ENCODE data around the gene CCDC70. TPM values are rescaled to one million over a fixed set of nuclear protein-coding genes. Genes with fewer than 3 reads are reported as not detected.
A peak's percentile ranks its signal among the peaks of the same experiment; 100 is the strongest.

CCDC70 gene
- total RNA-seq, 4 donors from 2014 or later, result not detected

GRCh38 chr13:51849145-51850101, 12.3 kb upstream of the CCDC70 start:
- ATAC-seq, result no peak
- no peaks in the 10 kb centered on the region for H3K36me3 ChIP-seq
- peaks cover 0 to 6% (median 0%) of the 10 kb centered on the region in 3 donors for H3K4me1 ChIP-seq
- H3K4me3 ChIP-seq, result no peak overlapping the region
- WGBS, 2 donors (ENCODE audit: low coverage in 1 of 2), result 55 to 75% methylated on average over 5 to 8 of the region's 21 CpGs
- H3K27me3 ChIP-seq, result no peaks in the 10 kb centered on the region
- TF ChIP-seq POLR2AphosphoS5 (IDR thresholded peaks at IDR 0.05) (no peak), POLR2A (IDR thresholded peaks at IDR 0.05) (no peak), EP300 (IDR thresholded peaks at IDR 0.05) (no peak), CTCF (IDR thresholded peaks at IDR 0.05) (peak in 1 of 4 experiments; percentile 35)
- no peaks in the 10 kb centered on the region for H3K9me3 ChIP-seq
- no peak overlapping the region for H3K27ac ChIP-seq

GRCh38 chr13:51856027-51856736, 5.6 kb upstream of the CCDC70 start:
- Histone ChIP-seq H3K4me3 (no peak overlapping the region), H3K36me3 (no peaks in the 10 kb centered on the region), H3K9me3 (no peaks in the 10 kb centered on the region), H3K27ac (no peak overlapping the region), H3K4me1 (no peaks in the 10 kb centered on the region), H3K27me3 (no peaks in the 10 kb centered on the region)
- no peak for TF ChIP-seq CTCF (IDR thresholded peaks at IDR 0.05)
- no peak for TF ChIP-seq POLR2AphosphoS5 (IDR thresholded peaks at IDR 0.05)
- no peak for TF ChIP-seq EP300 (IDR thresholded peaks at IDR 0.05)
- no peak for TF ChIP-seq POLR2A (IDR thresholded peaks at IDR 0.05)
- WGBS, 2 donors (ENCODE audit: low coverage in 1 of 2), result 100% methylated on average over 1 of the region's 1 CpG
- no peak for ATAC-seq

- no peaks in the 10 kb centered on the region for H3K27me3 ChIP-seq
- 50 to 80% methylated on average over 1 of the region's 1 CpG for WGBS, 2 donors (ENCODE audit: low coverage in 1 of 2)
- no peak overlapping the region for H3K4me3 ChIP-seq
- H3K9me3 ChIP-seq, result no peaks in the 10 kb centered on the region
- H3K4me1 ChIP-seq, result no peaks in the 10 kb centered on the region
- no peak for ATAC-seq
- no peak overlapping the region for H3K27ac ChIP-seq
- TF ChIP-seq CTCF (IDR thresholded peaks at IDR 0.05) (no peak), POLR2AphosphoS5 (IDR thresholded peaks at IDR 0.05) (no peak), POLR2A (IDR thresholded peaks at IDR 0.05) (no peak), EP300 (IDR thresholded peaks at IDR 0.05) (no peak)
- H3K36me3 ChIP-seq, result no peaks in the 10 kb centered on the region
These were observed 4.8 kb upstream of the CCDC70 start for GRCh38 chr13:51856998-51857397.

- WGBS, 2 donors (ENCODE audit: low coverage in 1 of 2), result 42% methylated on average over 10 to 11 of the region's 11 CpGs
- TF ChIP-seq POLR2A (IDR thresholded peaks at IDR 0.05) (no peak), CTCF (IDR thresholded peaks at IDR 0.05) (no peak), POLR2AphosphoS5 (IDR thresholded peaks at IDR 0.05) (no peak), EP300 (IDR thresholded peaks at IDR 0.05) (no peak)
- Histone ChIP-seq H3K4me3 (no peak overlapping the region), H3K36me3 (no peaks in the 10 kb centered on the region), H3K4me1 (no peaks in the 10 kb centered on the region), H3K27me3 (no peaks in the 10 kb centered on the region), H3K9me3 (no peaks in the 10 kb centered on the region), H3K27ac (no peak overlapping the region)
- no peak for ATAC-seq
These were observed 3.1 kb upstream of the CCDC70 start for GRCh38 chr13:51858433-51859247.
